Cardiac fibroblast (primary cell): ENCODE results near the gene HSPA9.

Experiments
- DNase-seq, 2 donors: peaks; one replicate each; pipeline versions ENCODE4 v3.0.0 to v3.0.0-alpha.2; 2010; ENCODE audit warnings: low read depth in 2 of 2
- H3K4me3 ChIP-seq, 2 donors: replicated peaks in 1 of 2; 1 replicate in 1 of 2; 2 replicates in 1 of 2; pipeline ENCODE4 v1.5.1; 2011; ENCODE audit warnings: low read depth in 2 of 2, low read length in 2 of 2, mild to moderate bottlenecking in 2 of 2, moderate library complexity in 1 of 2
- CTCF ChIP-seq: IDR thresholded peaks from one replicate; pipeline ENCODE4 v1.5.1; 2011; ENCODE audit warnings: low read depth, mild to moderate bottlenecking, low read length, inconsistent platforms

The HSPA9 gene

GRCh38 chr5:138563340-138564118 is 11.7 kb downstream of the HSPA9 start:
- no peak for DNase-seq
- no peak for TF ChIP-seq CTCF
- H3K4me3 ChIP-seq: no peak overlapping the region

GRCh38 chr5:138560971-138561370 is 14.2 kb downstream of the HSPA9 start:
- H3K4me3 ChIP-seq: no peak overlapping the region
- no peak for TF ChIP-seq CTCF
- DNase-seq: no peak

GRCh38 chr5:138559937-138560336 is 15.3 kb downstream of the HSPA9 start:
- TF ChIP-seq CTCF: no peak
- no peak for DNase-seq
- no peak overlapping the region for H3K4me3 ChIP-seq

GRCh38 chr5:138557677-138558076 is 17.5 kb downstream of the HSPA9 start:
- H3K4me3 ChIP-seq: no peak overlapping the region
- TF ChIP-seq CTCF: no peak
- DNase-seq: no peak

DNA sequence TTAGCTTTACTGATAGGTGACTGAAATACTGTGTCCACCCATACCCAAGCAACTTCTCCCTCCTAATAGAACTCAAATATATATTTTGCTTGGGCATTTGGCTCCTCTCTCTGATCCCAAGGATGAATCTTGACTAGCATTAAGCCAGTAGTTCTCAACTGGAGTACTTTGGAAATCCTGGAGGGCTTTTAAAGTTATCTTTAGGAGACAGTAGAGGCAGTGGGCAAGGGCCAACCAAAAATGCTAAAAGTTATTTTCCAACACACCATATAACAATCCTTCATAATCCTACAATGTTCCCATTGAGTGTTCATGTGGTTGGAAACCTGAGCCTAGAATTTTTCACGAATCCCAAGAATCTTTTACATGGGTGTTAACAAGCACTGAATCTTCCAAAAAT is 21.1 kb downstream of the HSPA9 start:
- no peak for TF ChIP-seq CTCF
- no peak for DNase-seq
- H3K4me3 ChIP-seq: no peak overlapping the region

DNA sequence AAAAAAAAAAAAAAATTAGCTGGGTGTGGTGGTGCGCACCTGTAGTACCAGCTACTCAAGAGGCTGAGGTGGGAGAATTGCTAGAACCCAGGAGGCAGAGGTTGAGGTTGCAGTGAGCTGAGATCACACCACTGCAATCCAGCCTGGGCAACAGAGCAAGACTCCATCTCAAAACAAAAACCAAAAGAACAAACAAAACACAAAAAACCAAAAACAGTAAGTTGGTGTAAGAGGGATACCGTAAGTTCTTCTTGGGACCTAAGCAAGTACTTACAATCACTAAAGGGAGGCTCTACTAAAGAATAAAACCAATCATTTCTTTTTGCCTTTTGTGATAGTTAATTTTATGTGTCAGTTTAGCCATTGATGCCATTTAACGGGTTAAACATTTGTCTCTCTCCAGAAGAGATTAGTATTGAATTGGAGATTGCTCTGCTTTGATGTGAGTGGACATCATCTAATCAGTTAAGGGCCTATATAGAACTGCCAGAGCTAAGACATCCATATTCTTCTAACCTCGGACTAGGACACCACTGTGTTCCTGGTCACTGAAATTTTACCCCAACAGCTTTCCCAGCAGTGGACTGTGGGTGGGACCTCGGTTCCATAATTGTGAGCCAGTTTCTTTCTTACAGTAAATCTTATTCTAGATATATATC is 21.6 kb downstream of the HSPA9 start:
- DNase-seq: no peak
- no peak overlapping the region for H3K4me3 ChIP-seq
- no peak for TF ChIP-seq CTCF
